NAMALWA (cell line): ENCODE results near the gene SEPTIN7.

ENCODE experiments used
- DNase-seq: peaks from one replicate; pipeline ENCODE4 v3.0.0-alpha.2; 2015; ENCODE audit warnings: low spot score

Gene SEPTIN7

GRCh38 chr7:35839860-35840854, 39.3 kb downstream of the SEPTIN7 start:
- no peak for DNase-seq

DNA sequence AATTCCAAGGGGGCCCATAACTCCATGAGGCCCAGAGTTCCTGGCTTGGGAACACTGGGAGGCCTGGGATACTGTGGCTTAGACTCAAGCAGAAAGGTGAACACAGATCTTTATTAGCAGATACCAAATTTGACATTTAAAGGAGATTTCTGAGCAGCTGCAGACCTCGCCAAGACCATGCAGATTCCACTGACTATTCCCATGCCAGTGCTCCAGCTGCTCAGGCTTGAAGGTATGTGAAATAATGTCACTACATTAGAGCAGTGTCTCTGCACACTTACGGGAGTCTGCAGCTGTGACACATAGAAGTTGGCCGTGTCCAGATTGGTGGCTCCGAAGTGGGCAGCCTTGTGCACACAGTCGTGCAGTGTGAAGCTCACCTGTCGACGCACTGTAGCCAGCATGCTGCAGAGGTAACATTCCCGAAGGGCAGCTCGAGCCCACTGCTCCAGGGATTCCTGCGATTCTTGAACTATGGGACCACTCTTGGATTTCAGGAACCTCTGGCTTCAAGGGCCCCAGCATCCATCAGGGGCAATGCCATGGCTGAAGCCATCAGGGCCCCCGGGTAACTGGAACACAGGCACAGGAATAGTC, 46.1 kb downstream of the SEPTIN7 start:
- no peak for DNase-seq

- DNase-seq = no peak
Observed at GRCh38 chr7:35848725-35849124, 47.9 kb downstream of the SEPTIN7 start.

GRCh38 chr7:35849158-35849831, 48.4 kb downstream of the SEPTIN7 start:
- no peak for DNase-seq

DNA sequence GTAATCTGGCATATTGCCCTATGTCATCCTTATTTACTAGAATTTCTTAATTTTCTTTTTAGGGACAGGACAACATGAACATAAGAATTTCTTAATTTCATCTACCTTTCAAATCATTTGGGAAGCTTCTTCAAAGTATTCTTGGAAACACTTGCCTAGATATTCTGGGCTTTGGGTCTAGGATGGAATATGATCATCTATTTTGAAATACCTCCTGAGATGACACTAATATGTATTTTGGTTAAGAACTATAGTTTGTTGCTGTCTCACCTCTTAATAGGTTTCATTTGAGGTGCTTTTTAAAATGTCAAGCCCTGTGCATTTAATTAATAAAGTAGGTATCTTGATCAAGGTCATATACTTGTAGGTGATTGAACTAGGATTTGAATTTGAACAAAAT, 49.1 kb downstream of the SEPTIN7 start:
- no peak for DNase-seq
